Right atrium auricular region (tissue), 2 donors: ENCODE results near the gene GINS2. TPM values are rescaled to one million over a fixed set of nuclear protein-coding genes. Genes with fewer than 3 reads are reported as not detected.

Source experiments
- DNase-seq: peaks from one replicate; pipeline ENCODE4 v3.0.0-alpha.2; 2019; ENCODE audit warnings: low spot score
- H3K27ac ChIP-seq, 2 donors: fragments of 200-600 bp; sonication (generic); 1 replicate in 1 of 2; 2 replicates in 1 of 2; pipeline ENCODE4 v1.5.1; 2016 to 2019
- H3K27me3 ChIP-seq, 2 donors: fragments of 200-600 bp; sonication (generic); one replicate each; pipeline versions ENCODE4 v1.5.1 to v1.6.0; 2017 to 2019
- H3K36me3 ChIP-seq: fragments of 200-600 bp; sonication (generic); one replicate; pipeline ENCODE4 v1.5.1; 2016
- H3K4me1 ChIP-seq, 2 donors: fragments of 200-600 bp; sonication (generic); one replicate each; pipeline versions ENCODE4 v1.5.1 to v1.6.0; 2017 to 2019
- H3K4me3 ChIP-seq, 2 donors: fragments of 200-600 bp; sonication (generic); 1 replicate in 1 of 2; 2 replicates in 1 of 2; pipeline ENCODE4 v1.5.1; 2017 to 2019; ENCODE audit warnings: mild to moderate bottlenecking in 1 of 2, moderate library complexity in 1 of 2
- H3K9me3 ChIP-seq, 2 donors: fragments of 200-600 bp; sonication (generic); one replicate each; pipeline ENCODE4 v1.5.1; 2019
- total RNA-seq, 2 donors: library from RNA; depleted of rRNA; stranded (reverse); fragments of >200 nt; gene quantifications; one replicate each; pipeline ENCODE4 v1.1.0, GENCODE V29; 2016
- TF ChIP-seq, protein P1 (sequence below), 2 donors: fragments of 200-600 bp; sonication (generic); IDR thresholded peaks; one replicate each; pipeline ENCODE4 v1.5.1; 2019; ENCODE audit warnings: antibody characterized with exemption in 2 of 2

Gene GINS2
- total RNA-seq, 2 donors from 2014 or later = 0.15 TPM; not detected in 1

DNA sequence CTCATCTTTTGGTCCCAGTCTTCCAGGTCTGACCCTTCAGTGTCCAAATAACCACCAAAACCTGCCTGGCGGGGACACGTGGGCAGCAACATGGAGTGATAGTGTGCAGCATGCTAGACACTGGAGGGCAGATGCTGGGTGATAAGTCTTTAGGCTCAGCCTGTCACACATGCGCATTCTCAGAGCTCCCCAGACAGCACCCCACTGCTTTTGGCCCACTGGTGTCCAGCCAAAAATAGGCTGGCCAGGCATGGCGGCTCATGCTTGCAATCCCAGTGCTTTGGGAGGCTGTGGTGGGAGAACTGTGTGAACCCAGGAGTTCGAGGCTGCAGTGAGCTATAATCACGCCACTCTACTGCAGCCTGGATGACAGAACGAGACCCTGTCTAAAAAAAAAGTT is 12.3 kb downstream of the GINS2 start:
- Histone ChIP-seq H3K36me3 (peaks cover 16% of the 10 kb centered on the region), H3K27ac (no peak overlapping the region), H3K4me1 (peaks cover 0 to 18% of the 10 kb centered on the region in 2 donors), H3K4me3 (no peak overlapping the region), H3K27me3 (no peaks in the 10 kb centered on the region), H3K9me3 (no peaks in the 10 kb centered on the region)
- DNase-seq = no peak
- TF ChIP-seq, protein P1, sequence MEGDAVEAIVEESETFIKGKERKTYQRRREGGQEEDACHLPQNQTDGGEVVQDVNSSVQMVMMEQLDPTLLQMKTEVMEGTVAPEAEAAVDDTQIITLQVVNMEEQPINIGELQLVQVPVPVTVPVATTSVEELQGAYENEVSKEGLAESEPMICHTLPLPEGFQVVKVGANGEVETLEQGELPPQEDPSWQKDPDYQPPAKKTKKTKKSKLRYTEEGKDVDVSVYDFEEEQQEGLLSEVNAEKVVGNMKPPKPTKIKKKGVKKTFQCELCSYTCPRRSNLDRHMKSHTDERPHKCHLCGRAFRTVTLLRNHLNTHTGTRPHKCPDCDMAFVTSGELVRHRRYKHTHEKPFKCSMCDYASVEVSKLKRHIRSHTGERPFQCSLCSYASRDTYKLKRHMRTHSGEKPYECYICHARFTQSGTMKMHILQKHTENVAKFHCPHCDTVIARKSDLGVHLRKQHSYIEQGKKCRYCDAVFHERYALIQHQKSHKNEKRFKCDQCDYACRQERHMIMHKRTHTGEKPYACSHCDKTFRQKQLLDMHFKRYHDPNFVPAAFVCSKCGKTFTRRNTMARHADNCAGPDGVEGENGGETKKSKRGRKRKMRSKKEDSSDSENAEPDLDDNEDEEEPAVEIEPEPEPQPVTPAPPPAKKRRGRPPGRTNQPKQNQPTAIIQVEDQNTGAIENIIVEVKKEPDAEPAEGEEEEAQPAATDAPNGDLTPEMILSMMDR (IDR thresholded peaks at IDR 0.05) = no peak

DNA sequence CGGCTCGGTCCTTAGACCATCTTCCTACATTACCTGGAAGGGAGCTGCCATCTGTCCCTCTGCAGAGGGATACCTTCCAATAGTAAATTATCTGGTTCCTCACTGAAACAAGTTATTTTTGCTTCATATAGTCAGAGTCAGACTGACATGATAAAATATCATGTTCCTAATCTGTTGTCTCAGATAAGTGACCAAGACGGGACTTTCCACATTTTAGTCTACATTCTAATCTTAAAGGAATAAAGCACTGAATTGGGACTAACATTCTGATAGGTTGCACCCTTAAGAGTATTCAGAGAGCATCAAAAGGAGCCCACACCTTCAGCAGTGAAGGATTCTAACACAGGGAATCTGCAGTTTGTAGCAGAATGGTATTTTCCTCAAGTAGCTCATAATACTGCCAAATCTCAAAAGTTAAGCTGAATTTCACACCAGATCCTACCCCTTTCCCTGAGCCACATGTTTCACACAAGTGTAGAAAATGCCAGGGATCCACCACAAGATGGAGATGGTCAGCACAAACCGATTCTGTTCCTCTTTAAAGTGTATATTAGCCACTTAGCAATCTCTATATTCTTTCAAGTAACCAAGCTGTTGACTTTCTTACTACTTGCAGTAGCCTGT is 13.4 kb downstream of the GINS2 start:
- no peak overlapping the region for H3K4me3 ChIP-seq
- no peaks in the 10 kb centered on the region for H3K27me3 ChIP-seq
- no peak overlapping the region for H3K27ac ChIP-seq
- DNase-seq = no peak
- TF ChIP-seq, protein P1 (IDR thresholded peaks at IDR 0.05) = peak in 1 of 2 donors; percentile 58
- peaks cover 26% of the 10 kb centered on the region for H3K36me3 ChIP-seq
- H3K4me1 ChIP-seq = peaks cover 0 to 18% of the 10 kb centered on the region in 2 donors
- H3K9me3 ChIP-seq = no peaks in the 10 kb centered on the region

DNA sequence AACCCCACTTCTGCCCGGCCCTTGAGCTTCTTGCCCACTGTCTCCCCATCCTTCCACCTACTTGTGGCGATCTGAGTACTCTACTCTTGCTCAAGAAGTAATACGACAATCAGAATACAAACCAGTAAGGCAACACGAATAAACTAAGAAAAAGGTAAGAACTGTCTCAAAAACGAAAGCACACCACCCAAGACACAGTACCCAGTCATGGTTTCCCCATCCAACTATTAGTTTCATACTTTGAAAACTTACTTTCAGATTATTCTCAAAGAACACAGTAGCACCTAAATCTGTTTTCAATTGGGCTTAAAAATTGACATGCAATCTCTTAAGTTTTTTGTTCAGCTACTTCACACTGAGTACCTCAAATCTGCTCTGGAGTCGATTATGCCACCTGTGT is 13.9 kb downstream of the GINS2 start:
- Histone ChIP-seq H3K27ac (peak overlapping the region; percentile 14 to 60), H3K4me1 (peaks cover 0 to 18% of the 10 kb centered on the region in 2 donors), H3K36me3 (peaks cover 30% of the 10 kb centered on the region), H3K27me3 (no peaks in the 10 kb centered on the region), H3K4me3 (no peak overlapping the region), H3K9me3 (no peaks in the 10 kb centered on the region)
- TF ChIP-seq, protein P1 (IDR thresholded peaks at IDR 0.05) = no peak
- DNase-seq = no peak

- Histone ChIP-seq H3K27ac (peak overlapping the region; percentile 14 to 60), H3K27me3 (no peaks in the 10 kb centered on the region), H3K4me1 (peaks cover 0 to 18% of the 10 kb centered on the region in 2 donors), H3K9me3 (no peaks in the 10 kb centered on the region), H3K36me3 (peaks cover 34% of the 10 kb centered on the region), H3K4me3 (no peak overlapping the region)
- TF ChIP-seq, protein P1 (IDR thresholded peaks at IDR 0.05) = no peak
- no peak for DNase-seq
Observed at GRCh38 chr16:85674418-85674755, 14.4 kb downstream of the GINS2 start.

DNA sequence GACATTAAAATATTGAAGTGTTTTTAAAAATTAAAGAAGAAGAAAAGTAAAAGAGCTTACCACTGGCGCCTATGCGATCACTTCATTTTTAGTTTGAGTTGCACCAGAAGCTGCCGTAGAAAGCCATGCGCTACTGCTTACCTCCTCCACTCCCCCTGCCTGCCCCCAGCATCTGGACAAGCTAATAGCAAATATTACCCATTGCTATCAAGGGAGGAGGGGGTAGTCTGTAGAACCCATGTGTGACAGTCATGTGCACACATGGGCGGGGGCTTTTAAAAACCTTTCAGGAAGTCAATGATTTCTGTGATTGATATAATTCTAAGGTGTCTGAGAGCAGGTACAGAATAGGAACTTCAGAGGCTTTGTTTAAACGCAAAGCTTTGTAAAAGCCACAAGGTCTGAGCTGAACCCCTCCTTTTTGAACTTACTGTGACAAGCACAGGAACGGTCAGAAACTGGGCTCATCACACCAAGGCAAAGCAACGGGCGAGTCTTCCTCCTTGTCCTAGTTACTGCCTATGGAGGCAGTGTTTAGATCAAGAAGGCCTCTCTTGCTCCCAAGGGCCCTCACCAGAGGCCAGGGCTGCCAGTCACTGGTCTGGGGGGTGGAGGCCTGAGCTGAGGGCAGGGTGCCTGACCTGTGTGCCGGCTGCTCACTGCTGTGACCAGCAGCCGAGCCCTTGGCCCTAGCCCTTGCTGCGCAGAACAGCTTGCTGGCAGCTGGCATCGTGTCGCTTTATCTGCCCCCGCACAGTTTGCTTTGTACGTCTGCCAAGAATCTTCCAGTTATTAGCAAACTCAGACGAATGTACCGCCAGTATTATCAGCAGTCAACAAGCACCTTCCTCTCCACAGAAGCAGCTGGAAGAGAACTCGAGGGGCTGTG is 15.0 kb downstream of the GINS2 start:
- TF ChIP-seq, protein P1 (IDR thresholded peaks at IDR 0.05) = no peak
- Histone ChIP-seq H3K9me3 (no peaks in the 10 kb centered on the region), H3K36me3 (peaks cover 40% of the 10 kb centered on the region), H3K27ac (peak overlapping the region; percentile 14 to 60), H3K27me3 (no peaks in the 10 kb centered on the region), H3K4me1 (peaks cover 0 to 18% of the 10 kb centered on the region in 2 donors), H3K4me3 (no peak overlapping the region)
- peak; percentile 66 for DNase-seq
